Activated naive CD4-positive, alpha-beta T cell treated with anti-CD3 and anti-CD28 coated beads for 36 hours (primary cell): Measurements from ENCODE around the gene ADM2. TPM values are rescaled to one million over a fixed set of nuclear protein-coding genes. Genes with fewer than 3 reads are reported as not detected.

Experiments
- CTCF ChIA-PET: fragments of 350-600 bp; sonication (Branson Sonifier 250); formaldehyde crosslinking; loops from one replicate; lab custom pipeline; 2021; ENCODE audit warnings: antibody characterized with exemption; lab: Charles Lee
- DNase-seq: peaks from one replicate; pipeline ENCODE4 v3.0.0-alpha.2; 2020
- H3K27ac Mint-ChIP-seq: one replicate; pipeline ENCODE4 v1.8.0; 2021; ENCODE audit warnings: mild to moderate bottlenecking, mixed read lengths
- H3K27me3 Mint-ChIP-seq: one replicate; pipeline ENCODE4 v1.8.0; 2021; ENCODE audit warnings: low read depth, mixed read lengths
- H3K36me3 Mint-ChIP-seq: one replicate; pipeline ENCODE4 v1.8.0; 2021; ENCODE audit warnings: low read depth, mixed read lengths
- H3K4me1 Mint-ChIP-seq: one replicate; pipeline ENCODE4 v1.8.0; 2021; ENCODE audit warnings: low read depth, mixed read lengths
- H3K4me3 Mint-ChIP-seq: one replicate; pipeline ENCODE4 v1.8.0; 2021; ENCODE audit warnings: mild to moderate bottlenecking, moderate library complexity, mixed read lengths
- H3K9me3 Mint-ChIP-seq: one replicate; pipeline ENCODE4 v1.8.0; 2021; ENCODE audit warnings: mixed read lengths
- intact Hi-C: fragments of 100-400 bp; cut with micrococcal nuclease; formaldehyde crosslinking; loops from one replicate; pipeline ENCODE4 v1.15.1; 2023
- total RNA-seq, 2 experiments: library from RNA; stranded (reverse); gene quantifications; one replicate each; pipeline ENCODE4 v1.2.3, GENCODE V29; 2021

ADM2 gene
- total RNA-seq, 2 experiments from 2014 or later = 7.5 to 8.3 TPM

DNA sequence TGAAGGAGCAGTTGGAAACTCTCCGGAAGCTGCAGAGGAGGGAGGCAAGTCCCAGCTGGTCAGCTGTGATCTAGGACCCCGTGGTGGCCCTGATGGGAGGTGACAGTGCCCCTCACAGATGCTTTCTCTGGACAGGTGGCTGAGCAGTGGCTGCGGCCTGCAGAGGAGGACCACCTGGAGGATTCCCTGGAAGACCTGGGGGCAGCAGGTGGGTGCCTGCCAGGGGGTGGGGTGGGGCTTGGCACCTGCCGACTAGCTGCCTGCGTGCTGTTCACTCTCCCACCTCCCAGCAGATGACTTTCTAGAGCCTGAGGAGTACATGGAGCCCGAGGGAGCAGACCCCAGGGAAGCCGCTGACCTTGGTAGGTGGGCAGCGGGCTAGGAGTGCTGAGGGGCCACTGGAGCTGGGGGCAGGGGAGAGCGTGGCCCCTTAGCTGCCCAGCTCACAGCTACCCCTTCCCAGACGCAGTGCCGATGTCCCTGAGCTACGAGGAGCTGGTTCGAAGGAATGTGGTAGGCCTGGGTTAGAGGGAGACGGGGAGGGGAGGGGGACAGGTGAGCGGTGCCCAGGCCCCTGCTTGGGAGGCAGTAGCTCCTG, 41.0 kb downstream of the ADM2 start:
- Mint-ChIP-seq H3K27me3 (no peaks in the 10 kb centered on the region), H3K4me1 (peaks cover 17% of the 10 kb centered on the region), H3K9me3 (no peaks in the 10 kb centered on the region), H3K36me3 (peaks cover 34% of the 10 kb centered on the region), H3K27ac (no peak overlapping the region), H3K4me3 (no peak overlapping the region)
- no peak for DNase-seq
- intact Hi-C loops = no loop called here
- CTCF ChIA-PET = interaction anchor here (0.6 to 0.9 kb wide), 3 partner anchors 25 to 407 kb away, joined by 3 read pairs; no protein-coding TSS in a partner anchor

DNA sequence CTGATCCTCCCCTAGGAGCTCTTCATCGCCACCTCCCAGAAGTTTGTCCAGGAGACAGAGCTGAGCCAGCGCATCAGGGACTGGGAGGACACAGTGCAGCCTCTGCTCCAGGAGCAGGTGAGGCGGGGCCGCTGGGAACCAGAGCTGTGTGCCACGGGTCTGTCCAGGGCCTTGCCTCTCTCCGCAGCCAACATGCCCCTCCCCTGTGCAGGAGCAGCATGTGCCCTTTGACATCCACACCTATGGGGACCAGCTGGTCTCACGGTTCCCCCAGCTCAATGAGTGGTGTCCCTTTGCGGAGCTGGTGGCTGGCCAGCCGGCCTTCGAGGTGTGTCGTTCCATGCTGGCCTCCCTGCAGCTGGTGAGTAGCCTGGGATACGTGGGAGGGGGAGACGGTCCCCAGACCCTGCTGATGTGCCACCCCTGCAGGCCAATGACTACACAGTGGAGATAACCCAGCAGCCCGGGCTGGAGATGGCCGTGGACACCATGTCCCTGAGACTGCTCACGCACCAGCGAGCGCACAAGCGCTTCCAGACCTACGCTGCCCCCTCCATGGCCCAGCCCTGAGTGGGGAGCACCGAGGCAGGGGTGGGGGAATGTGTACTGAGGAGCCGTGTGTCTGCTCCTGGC, 41.6 kb downstream of the ADM2 start:
- peaks cover 23% of the 10 kb centered on the region for H3K4me1 Mint-ChIP-seq
- CTCF ChIA-PET = interaction anchor here (0.6 to 0.9 kb wide), 3 partner anchors 25 to 408 kb away, joined by 3 read pairs; no protein-coding TSS in a partner anchor
- peak overlapping the region; percentile 41 for H3K4me3 Mint-ChIP-seq
- peaks cover 39% of the 10 kb centered on the region for H3K36me3 Mint-ChIP-seq
- intact Hi-C loops = no loop called here
- DNase-seq = no peak
- no peak overlapping the region for H3K27ac Mint-ChIP-seq
- H3K9me3 Mint-ChIP-seq = no peaks in the 10 kb centered on the region
- H3K27me3 Mint-ChIP-seq = no peaks in the 10 kb centered on the region

DNA sequence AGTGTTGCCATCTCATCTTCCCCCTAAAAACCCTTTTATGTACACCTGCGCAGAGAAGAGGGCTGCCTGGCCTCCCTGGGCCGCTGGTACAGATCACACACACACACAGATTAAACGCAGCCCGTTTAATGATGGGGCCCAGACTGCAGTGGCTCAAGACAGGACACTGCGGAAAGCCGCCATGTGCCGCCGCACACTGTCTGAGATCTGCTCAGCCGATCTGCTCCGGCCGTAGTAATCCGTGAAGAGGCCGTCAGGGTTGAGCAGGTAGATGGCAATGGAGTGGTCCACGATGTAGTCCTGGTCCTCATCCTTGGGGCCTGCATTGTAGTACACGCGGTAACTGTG, 42.1 kb downstream of the ADM2 start:
- peaks cover 28% of the 10 kb centered on the region for H3K4me1 Mint-ChIP-seq
- intact Hi-C loops = no loop called here
- H3K27me3 Mint-ChIP-seq = no peaks in the 10 kb centered on the region
- no peak for DNase-seq
- H3K27ac Mint-ChIP-seq = no peak overlapping the region
- peak overlapping the region; percentile 97 for H3K4me3 Mint-ChIP-seq
- CTCF ChIA-PET = interaction anchor here (1.0 kb wide), 1 partner anchor 97 kb away, joined by 3 read pairs; no protein-coding TSS in a partner anchor
- H3K36me3 Mint-ChIP-seq = peaks cover 42% of the 10 kb centered on the region
- no peaks in the 10 kb centered on the region for H3K9me3 Mint-ChIP-seq

DNA sequence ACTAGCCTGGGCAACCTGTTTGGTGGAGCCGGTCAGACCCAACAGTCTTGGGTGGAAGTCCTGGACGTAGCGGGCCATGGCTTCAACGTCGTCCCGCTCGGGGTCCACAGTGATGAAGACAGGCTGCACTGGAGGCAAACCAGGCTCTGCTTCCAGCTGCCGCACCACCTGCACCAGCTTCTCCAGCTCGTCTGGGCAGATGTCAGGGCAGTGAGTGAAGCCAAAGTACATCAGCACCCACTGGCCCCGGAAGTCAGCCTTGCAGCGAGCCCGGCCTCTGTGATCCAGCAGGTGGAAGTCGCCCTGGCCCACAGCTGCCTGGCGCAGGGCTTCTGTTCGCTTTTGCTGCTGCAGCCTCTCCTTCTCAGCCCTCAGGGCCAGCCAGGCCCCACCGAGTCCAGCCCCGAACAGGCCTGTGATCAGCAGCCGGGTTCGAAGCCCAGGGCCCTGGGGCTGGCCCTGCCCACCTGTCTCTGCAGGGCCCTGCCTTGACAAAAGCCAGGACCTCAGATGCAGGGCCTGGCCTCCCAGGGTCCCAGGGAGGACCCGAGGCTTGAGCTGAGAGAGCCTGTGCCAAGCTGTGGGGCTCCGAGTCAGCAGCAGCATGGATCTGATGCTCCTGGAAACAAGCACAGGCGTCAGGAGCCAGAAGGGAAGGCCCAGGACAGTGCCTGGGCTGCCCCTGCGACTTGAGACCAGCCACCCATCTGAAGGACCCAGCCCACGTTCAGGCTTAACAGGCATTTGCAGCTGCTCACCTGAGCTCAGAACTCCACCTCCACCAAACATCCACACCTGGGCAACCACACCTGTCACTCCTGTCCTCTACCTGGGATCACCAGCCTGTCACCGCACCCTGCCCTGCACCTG, 42.7 kb downstream of the ADM2 start:
- H3K27ac Mint-ChIP-seq = peak overlapping the region; percentile 86
- H3K4me1 Mint-ChIP-seq = peaks cover 34% of the 10 kb centered on the region
- CTCF ChIA-PET = interaction anchor here (1.0 to 2.9 kb wide), 5 partner anchors 14 to 97 kb away, joined by 3 to 39 read pairs (median 22); partner anchors contain the start of genes LMF2 and NCAPH2
- no peak for DNase-seq
- intact Hi-C loops = loop anchor here (2.0 kb wide), 1 partner anchor 15 kb away; no protein-coding TSS in a partner anchor
- H3K27me3 Mint-ChIP-seq = no peaks in the 10 kb centered on the region
- peak overlapping the region; percentile 97 for H3K4me3 Mint-ChIP-seq
- peaks cover 45% of the 10 kb centered on the region for H3K36me3 Mint-ChIP-seq
- H3K9me3 Mint-ChIP-seq = no peaks in the 10 kb centered on the region

DNA sequence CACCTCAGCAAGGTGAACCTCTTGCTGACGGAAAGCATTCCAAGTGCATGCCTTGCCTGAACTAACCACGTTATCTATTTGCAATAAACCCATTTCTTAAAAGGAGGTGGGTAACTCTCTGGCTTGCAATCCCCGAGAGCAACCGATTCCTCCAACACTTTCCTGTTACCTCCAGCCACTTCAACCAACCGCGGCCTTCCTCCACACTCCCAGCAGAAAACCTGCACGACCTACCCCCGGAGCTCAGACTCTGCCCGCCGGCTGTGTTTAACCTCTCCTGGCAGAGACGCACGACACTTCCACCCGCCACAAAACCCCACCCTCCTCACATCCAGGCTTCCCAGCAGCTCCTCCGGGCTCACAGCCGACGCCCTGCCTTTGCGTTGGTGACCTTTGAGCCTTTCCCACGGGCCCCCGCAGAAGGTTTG, 43.3 kb downstream of the ADM2 start:
- no peaks in the 10 kb centered on the region for H3K27me3 Mint-ChIP-seq
- peak overlapping the region; percentile 86 for H3K27ac Mint-ChIP-seq
- H3K4me1 Mint-ChIP-seq = peaks cover 35% of the 10 kb centered on the region
- intact Hi-C loops = loop anchor here (1.0 to 2.0 kb wide), 6 partner anchors 14 to 564 kb away; partner anchors contain the start of genes ARSA, NCAPH2, PIM3 and SYCE3
- H3K9me3 Mint-ChIP-seq = no peaks in the 10 kb centered on the region
- DNase-seq = peak; percentile 39
- CTCF ChIA-PET = interaction anchor here (1.3 to 2.9 kb wide), 8 partner anchors 10 to 273 kb away, joined by 4 to 39 read pairs (median 12); partner anchors contain the start of genes HDAC10, LMF2 and NCAPH2
- H3K36me3 Mint-ChIP-seq = peaks cover 42% of the 10 kb centered on the region
- peak overlapping the region; percentile 97 for H3K4me3 Mint-ChIP-seq

DNA sequence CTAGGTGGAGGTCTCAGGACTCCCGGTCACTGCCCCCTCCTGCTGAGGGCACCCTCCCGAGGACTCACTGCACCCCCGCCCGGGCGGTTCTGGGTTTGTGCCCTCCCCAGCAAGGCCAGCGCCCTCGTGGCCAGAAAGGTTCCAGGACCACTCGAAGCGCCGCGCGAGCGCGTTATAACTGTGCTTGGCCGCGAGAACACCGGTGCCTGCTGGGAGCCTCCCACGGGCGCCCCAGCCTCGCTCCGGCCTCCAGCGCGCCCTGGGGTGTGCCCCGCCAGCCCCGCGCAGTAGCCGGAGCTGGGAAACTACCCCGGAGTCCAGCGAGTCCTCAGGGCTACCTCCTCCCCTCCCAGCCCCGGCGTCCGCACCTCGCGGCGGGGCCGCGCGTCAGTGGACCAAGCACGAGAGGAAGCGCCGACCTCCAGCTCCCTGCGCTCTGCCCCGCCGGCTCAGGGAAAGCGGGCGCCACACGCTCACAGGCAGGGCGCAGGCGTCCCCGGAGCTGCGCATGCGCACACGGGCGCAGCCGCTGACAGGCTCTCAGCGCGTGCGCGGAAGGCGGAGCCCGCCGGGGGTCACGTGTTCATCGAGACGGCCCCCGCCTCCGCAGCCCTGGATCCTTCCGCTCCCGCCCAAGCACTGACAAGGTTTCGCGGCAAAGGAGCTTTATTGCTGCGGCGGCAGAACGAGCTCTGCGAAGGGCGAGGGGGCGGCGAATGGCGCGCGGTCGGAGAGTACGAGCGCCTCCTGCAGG, 43.9 kb downstream of the ADM2 start, which contains the start of gene SCO2:
SCO2 (minus strand) TSS at position 495 of the 754 bp plus-strand sequence. CDS start 1,187 bp downstream, outside the sequence.
- intact Hi-C loops = loop anchor here (1.0 to 2.0 kb wide), 6 partner anchors 14 to 565 kb away; partner anchors contain the start of genes ARSA, NCAPH2, PIM3 and SYCE3
- peak; percentile 98 for DNase-seq
- CTCF ChIA-PET = interaction anchor here (0.6 to 2.9 kb wide), 31 partner anchors 10 to 283 kb away, joined by 3 to 39 read pairs (median 5); partner anchors contain the start of genes CHKB, HDAC10, KLHDC7B and LMF2
- Mint-ChIP-seq H3K9me3 (no peaks in the 10 kb centered on the region), H3K27me3 (no peaks in the 10 kb centered on the region), H3K4me1 (peaks cover 35% of the 10 kb centered on the region), H3K36me3 (peaks cover 39% of the 10 kb centered on the region), H3K4me3 (peak within 1 kb of the TSS; percentile 97), H3K27ac (peak within 1 kb of the TSS; percentile 93)

DNA sequence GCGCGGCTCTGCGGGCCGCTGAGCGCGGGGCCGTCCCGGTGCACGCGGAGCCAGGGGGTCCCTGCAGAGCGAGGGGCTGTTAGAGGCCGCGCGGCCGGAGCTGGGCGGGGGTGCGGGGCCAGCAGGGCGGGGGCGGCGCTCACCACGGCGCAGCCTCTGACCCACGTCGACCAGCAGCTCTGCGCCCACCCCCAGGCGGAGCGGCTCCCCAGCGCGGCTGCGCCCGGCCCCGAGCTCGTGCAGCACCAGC, 44.4 kb downstream of the ADM2 start:
- Mint-ChIP-seq H3K4me3 (peak overlapping the region; percentile 97), H3K9me3 (no peaks in the 10 kb centered on the region), H3K27me3 (no peaks in the 10 kb centered on the region), H3K27ac (peak overlapping the region; percentile 80), H3K36me3 (peaks cover 39% of the 10 kb centered on the region), H3K4me1 (peaks cover 35% of the 10 kb centered on the region)
- intact Hi-C loops = loop anchor here (1.0 to 2.0 kb wide), 8 partner anchors 13 to 565 kb away; partner anchors contain the start of genes ARSA, CHKB, KLHDC7B and NCAPH2
- no peak for DNase-seq
- CTCF ChIA-PET = interaction anchor here (0.6 to 2.9 kb wide), 31 partner anchors 9 to 283 kb away, joined by 3 to 39 read pairs (median 5); partner anchors contain the start of genes CHKB, HDAC10, KLHDC7B and LMF2

DNA sequence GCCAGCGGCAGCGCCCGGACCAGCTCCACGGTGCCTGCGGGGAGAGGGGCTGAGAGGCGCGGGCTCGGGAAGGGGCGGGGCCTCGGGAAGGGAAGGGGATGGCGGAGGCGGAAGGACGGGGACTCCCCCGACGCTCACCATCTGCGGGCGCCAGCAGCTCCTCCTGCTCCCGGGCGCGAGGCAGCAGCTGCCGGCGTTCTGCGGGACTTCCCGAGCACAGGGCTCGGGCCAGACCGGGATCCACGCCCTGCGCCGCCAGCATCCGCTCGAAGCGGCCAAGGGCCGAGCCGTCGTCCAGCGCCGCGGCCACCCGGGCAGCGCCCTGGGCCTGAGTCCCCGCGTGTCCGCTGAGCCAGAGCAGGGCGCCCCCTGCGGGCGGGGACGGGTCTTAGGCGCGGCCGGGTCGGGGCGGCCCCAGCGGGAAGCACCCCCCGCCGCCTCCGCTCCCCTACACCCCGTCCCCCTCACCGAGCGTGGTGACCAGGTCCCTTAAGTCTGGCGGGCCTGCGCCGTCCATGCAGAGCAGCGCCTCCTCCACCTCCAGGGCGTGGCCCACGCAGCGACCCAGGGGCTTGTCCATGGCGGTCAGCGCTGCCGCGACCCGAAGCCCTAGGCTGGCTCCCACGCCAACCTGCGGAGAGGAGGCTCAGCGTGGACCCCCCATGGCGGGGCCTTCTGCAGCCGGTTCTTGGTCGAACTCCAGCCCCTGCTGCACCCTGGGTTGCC, 44.9 kb downstream of the ADM2 start:
- intact Hi-C loops = loop anchor here (2.0 kb wide), 2 partner anchors 19 to 57 kb away; partner anchors contain the start of genes CHKB and KLHDC7B
- DNase-seq = peak; percentile 95
- H3K27ac Mint-ChIP-seq = peak overlapping the region; percentile 93
- H3K4me3 Mint-ChIP-seq = peak overlapping the region; percentile 84
- H3K36me3 Mint-ChIP-seq = peaks cover 41% of the 10 kb centered on the region
- H3K9me3 Mint-ChIP-seq = no peaks in the 10 kb centered on the region
- CTCF ChIA-PET = interaction anchor here (0.6 to 2.9 kb wide), 31 partner anchors 9 to 284 kb away, joined by 3 to 39 read pairs (median 5); partner anchors contain the start of genes CHKB, HDAC10, KLHDC7B and LMF2
- H3K27me3 Mint-ChIP-seq = no peaks in the 10 kb centered on the region
- H3K4me1 Mint-ChIP-seq = peaks cover 35% of the 10 kb centered on the region

DNA sequence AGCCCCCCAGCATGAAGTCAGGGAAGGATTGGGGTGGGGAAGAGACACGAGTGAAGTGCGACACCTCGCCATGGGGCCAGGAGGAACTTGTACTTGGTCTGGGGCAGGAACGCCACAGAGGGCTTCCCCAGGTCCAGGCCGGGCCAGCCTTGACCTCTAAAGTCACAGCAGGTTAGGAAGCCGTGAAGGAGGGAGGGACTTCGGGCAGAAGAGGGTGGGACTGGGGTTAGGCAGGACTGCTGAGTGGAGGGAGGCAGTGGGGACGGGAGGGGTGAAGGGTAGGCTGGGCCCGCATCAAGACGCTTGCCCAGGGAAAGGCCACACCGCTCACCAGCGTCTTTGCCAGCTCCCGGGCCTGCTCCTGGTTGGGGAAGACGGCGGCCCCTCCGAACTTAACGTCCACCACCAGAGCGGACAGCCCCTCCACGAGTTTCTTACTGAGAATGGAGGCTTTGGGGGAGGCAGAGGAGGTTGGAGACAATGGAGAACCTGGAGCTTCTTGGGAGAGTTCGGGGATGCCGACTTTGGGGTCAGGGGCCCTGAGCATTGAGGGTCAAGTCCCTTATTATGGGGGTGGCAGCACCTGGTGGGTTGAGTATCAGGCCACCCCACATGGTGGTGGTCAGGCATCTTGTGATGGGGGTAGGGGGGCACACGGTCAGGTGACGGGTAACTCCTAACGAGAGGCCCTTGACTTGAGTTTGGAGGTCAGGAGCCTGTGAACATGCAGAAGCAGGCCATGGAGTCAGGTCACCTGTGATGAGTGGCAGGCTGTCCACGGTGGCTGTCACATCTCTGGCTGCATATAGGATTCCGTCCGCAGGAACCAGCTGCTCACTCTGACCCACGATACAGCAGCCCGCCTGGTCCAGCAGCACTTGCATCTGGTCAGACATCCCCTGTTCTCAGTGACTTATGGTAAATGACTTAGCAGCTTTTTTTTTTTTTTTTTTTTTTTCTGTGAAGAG, 45.8 kb downstream of the ADM2 start:
- H3K27me3 Mint-ChIP-seq = no peaks in the 10 kb centered on the region
- DNase-seq = peak; percentile 71
- H3K9me3 Mint-ChIP-seq = no peaks in the 10 kb centered on the region
- peaks cover 41% of the 10 kb centered on the region for H3K36me3 Mint-ChIP-seq
- peak overlapping the region; percentile 93 for H3K27ac Mint-ChIP-seq
- peaks cover 35% of the 10 kb centered on the region for H3K4me1 Mint-ChIP-seq
- CTCF ChIA-PET = interaction anchor here (0.6 to 2.9 kb wide), 5 partner anchors 13 to 285 kb away, joined by 3 to 13 read pairs (median 4); no protein-coding TSS in a partner anchor
- intact Hi-C loops = loop anchor here (2.0 kb wide), 2 partner anchors 18 to 56 kb away; partner anchors contain the start of genes CHKB and KLHDC7B
- H3K4me3 Mint-ChIP-seq = peak overlapping the region; percentile 84
